HL-60 (cell line): Measurements from ENCODE around the gene MESD.

Source experiments
- DNase-seq, 2 experiments: peaks; one replicate each; pipeline ENCODE4 v3.0.0-alpha.2; 2010 to 2020; ENCODE audit warnings: low read depth in 1 of 2, low spot score in 1 of 2
- H3K27ac ChIP-seq: fragments of 250-450 bp; sonication (Bioruptor Pico); replicated peaks from 2 replicates; pipeline ENCODE4 v1.5.1; 2020; ENCODE audit warnings: mild to moderate bottlenecking, moderate library complexity
- H3K27me3 ChIP-seq: fragments of 250-450 bp; sonication (Bioruptor Pico); 2 replicates; pipeline ENCODE4 v1.5.1; 2021; ENCODE audit warnings: mild to moderate bottlenecking, moderate library complexity; ENCODE audit not compliant: insufficient read depth, poor library complexity, severe bottlenecking
- H3K4me3 ChIP-seq: replicated peaks from 2 replicates; pipeline ENCODE4 v1.5.1; 2011; ENCODE audit warnings: mild to moderate bottlenecking, control low read depth, low read length; ENCODE audit not compliant: insufficient read depth
- CTCF ChIP-seq: IDR thresholded peaks from one replicate; pipeline ENCODE4 v1.5.1; 2011; ENCODE audit warnings: low read length, control low read depth, inconsistent platforms; ENCODE audit not compliant: insufficient read depth
- GABPA ChIP-seq: IDR thresholded peaks from 2 replicates; pipeline ENCODE4 v1.6.1; 2012; ENCODE audit warnings: low read depth
- POLR2AphosphoS5 ChIP-seq: IDR thresholded peaks from 2 replicates; pipeline ENCODE4 v1.6.1; 2012; ENCODE audit warnings: low read depth
- REST ChIP-seq: IDR thresholded peaks from 2 replicates; pipeline ENCODE4 v1.6.1; 2012; ENCODE audit warnings: low read depth; ENCODE audit not compliant: insufficient replicate concordance
- SPI1 ChIP-seq: IDR thresholded peaks from 2 replicates; pipeline ENCODE4 v1.6.1; 2012; ENCODE audit warnings: low read depth, mild to moderate bottlenecking, borderline replicate concordance

MESD gene

GRCh38 chr15:80998251-80998650 is 8.6 kb upstream of the MESD start:
- no peak for TF ChIP-seq SPI1
- TF ChIP-seq POLR2AphosphoS5: no peak
- no peak for TF ChIP-seq REST
- TF ChIP-seq GABPA: no peak
- no peak for TF ChIP-seq CTCF
- no peak overlapping the region for H3K4me3 ChIP-seq
- H3K27me3 ChIP-seq: no peaks in the 10 kb centered on the region
- DNase-seq: no peak
- no peak overlapping the region for H3K27ac ChIP-seq

GRCh38 chr15:80997692-80998091 is 8.1 kb upstream of the MESD start:
- no peak for DNase-seq
- no peaks in the 10 kb centered on the region for H3K27me3 ChIP-seq
- no peak overlapping the region for H3K4me3 ChIP-seq
- no peak overlapping the region for H3K27ac ChIP-seq
- TF ChIP-seq SPI1 (no peak), REST (no peak), CTCF (no peak), POLR2AphosphoS5 (no peak), GABPA (no peak)

- TF ChIP-seq CTCF (peak; percentile 37), GABPA (no peak)
- Histone ChIP-seq H3K27me3 (no peaks in the 10 kb centered on the region), H3K4me3 (no peak overlapping the region), H3K27ac (no peak overlapping the region)
- DNase-seq: peak in 1 of 2 experiments; percentile 23
Measured at GRCh38 chr15:80996247-80996646, 6.6 kb upstream of the MESD start.

GRCh38 chr15:80992441-80992840 is 2.8 kb upstream of the MESD start:
- Histone ChIP-seq H3K27ac (no peak overlapping the region), H3K4me3 (no peak overlapping the region), H3K27me3 (no peaks in the 10 kb centered on the region)
- TF ChIP-seq GABPA (no peak), SPI1 (no peak), CTCF (no peak), POLR2AphosphoS5 (no peak), REST (no peak)
- no peak for DNase-seq
